Bronchial epithelial cell (primary cell): ENCODE measurements around the gene UPF1. TPM values are rescaled to one million over a fixed set of nuclear protein-coding genes. Genes with fewer than 3 reads are reported as not detected.

Source experiments
- DNase-seq: peaks from one replicate; pipeline ENCODE4 v3.0.0-alpha.2; 2010; ENCODE audit warnings: low read depth
- FAIRE-seq: peaks from 2 replicates; lab custom pipeline; 2011; peaks lifted over from hg19 to GRCh38; lab: Jason Lieb, UNC
- H3K27me3 ChIP-seq: 2 replicates; pipeline ENCODE4 v1.5.1; 2011; ENCODE audit warnings: low read length; ENCODE audit not compliant: control insufficient read depth, insufficient read depth
- H3K36me3 ChIP-seq: 2 replicates; pipeline ENCODE4 v1.5.1; 2011; ENCODE audit warnings: low read length; ENCODE audit not compliant: control insufficient read depth, insufficient read depth
- H3K4me3 ChIP-seq: 2 replicates; pipeline ENCODE4 v1.5.1; 2011; ENCODE audit warnings: mild to moderate bottlenecking, low read depth, low read length, control low read depth
- total RNA-seq: library from RNA; depleted of rRNA; stranded (reverse); fragments of >200 nt; gene quantifications from 2 replicates; pipeline ENCODE4 v1.2.1, GENCODE V29; 2014
- TF ChIP-seq, protein P1 (sequence below): IDR thresholded peaks from 2 replicates; pipeline ENCODE4 v1.5.1; 2011; ENCODE audit warnings: mild to moderate bottlenecking, moderate library complexity, low read length, control low read depth, inconsistent platforms; ENCODE audit not compliant: insufficient read depth, severe bottlenecking

The UPF1 gene
- total RNA-seq, 1 donor from 2014 or later, result 82.9 TPM

DNA sequence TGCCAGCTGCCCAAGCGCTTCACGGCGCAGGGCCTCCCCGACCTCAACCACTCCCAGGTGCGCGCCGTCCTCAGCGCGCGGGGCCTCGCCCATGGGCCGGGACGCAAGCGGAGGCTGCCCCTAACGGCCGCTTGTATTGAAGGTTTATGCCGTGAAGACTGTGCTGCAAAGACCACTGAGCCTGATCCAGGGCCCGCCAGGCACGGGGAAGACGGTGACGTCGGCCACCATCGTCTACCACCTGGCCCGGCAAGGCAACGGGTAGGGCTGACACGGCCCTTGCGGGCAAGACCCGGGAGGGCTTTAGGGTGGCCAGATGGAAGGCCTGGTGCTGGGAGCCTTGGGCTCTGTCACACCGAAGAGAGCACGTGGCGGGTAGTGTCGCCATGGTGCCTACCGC lies 23.2 kb downstream of the UPF1 start:
- no peak overlapping the region for H3K4me3 ChIP-seq
- DNase-seq (no peak), FAIRE-seq (no peak)
- TF ChIP-seq, protein P1, sequence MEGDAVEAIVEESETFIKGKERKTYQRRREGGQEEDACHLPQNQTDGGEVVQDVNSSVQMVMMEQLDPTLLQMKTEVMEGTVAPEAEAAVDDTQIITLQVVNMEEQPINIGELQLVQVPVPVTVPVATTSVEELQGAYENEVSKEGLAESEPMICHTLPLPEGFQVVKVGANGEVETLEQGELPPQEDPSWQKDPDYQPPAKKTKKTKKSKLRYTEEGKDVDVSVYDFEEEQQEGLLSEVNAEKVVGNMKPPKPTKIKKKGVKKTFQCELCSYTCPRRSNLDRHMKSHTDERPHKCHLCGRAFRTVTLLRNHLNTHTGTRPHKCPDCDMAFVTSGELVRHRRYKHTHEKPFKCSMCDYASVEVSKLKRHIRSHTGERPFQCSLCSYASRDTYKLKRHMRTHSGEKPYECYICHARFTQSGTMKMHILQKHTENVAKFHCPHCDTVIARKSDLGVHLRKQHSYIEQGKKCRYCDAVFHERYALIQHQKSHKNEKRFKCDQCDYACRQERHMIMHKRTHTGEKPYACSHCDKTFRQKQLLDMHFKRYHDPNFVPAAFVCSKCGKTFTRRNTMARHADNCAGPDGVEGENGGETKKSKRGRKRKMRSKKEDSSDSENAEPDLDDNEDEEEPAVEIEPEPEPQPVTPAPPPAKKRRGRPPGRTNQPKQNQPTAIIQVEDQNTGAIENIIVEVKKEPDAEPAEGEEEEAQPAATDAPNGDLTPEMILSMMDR, result no peak
- H3K27me3 ChIP-seq, result no peaks in the 10 kb centered on the region
- peaks cover 69% of the 10 kb centered on the region for H3K36me3 ChIP-seq

DNA sequence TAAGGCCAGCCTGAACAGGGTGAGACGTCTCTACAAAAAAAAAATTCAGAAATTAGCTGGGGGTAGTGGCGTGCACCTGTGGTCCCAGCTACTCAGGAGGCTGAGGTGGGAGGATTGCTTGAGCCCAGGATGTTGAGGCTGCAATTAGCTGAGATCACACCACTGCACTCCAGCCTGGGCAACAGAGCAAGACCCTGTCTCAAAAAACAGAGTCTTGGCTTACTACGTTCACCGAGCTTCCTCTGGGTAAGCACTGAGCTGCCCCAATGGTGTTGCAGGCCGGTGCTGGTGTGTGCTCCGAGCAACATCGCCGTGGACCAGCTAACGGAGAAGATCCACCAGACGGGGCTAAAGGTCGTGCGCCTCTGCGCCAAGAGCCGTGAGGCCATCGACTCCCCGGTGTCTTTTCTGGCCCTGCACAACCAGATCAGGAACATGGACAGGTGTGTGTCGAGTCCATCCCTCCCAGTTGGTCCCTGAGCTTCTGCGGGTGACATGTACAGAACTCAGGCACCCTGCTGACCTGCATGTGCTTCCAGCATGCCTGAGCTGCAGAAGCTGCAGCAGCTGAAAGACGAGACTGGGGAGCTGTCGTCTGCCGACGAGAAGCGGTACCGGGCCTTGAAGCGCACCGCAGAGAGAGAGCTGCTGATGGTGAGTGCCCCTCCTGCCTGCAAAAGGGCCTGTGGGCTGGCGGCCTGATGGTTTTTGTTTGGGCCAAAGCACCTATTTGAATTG lies 24.1 kb downstream of the UPF1 start:
- FAIRE-seq, result peak; percentile 73
- DNase-seq, result no peak
- TF ChIP-seq, protein P1, result no peak

DNA sequence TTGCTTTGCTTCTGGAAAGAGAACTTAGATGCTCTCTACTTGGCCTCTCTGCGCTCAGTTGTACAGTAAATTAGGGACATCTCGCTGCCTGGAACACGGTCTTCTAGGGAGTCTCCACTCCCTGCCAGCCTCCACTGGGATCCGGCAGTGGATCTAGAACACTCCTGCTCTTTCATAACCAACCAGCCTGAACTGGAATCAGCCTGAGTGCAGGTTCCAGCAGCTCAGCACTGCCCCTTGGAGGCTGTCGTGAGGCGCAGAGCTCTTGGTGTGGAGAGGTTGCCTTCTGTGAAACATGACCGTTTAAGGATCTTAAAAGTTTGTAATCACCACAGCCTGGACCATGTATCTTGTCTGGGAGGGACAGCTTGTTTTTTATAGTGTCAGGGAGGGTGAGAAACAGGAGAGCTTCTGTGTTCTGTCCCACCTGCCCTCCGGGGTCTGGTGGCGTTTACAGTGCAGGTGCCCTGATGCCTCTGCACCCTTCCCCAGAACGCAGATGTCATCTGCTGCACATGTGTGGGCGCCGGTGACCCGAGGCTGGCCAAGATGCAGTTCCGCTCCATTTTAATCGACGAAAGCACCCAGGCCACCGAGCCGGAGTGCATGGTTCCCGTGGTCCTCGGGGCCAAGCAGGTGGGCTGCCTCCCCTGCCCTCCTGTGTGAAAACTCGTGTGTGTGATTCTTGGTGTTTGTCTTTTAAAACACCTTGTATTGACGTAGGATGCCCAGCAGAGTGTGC lies 24.8 kb downstream of the UPF1 start:
- FAIRE-seq, result no peak
- DNase-seq, result no peak

More for the DNA sequence above, 24.1 kb downstream of the UPF1 start:
- Histone ChIP-seq H3K4me3 (no peak overlapping the region), H3K36me3 (peaks cover 65% of the 10 kb centered on the region), H3K27me3 (no peaks in the 10 kb centered on the region)

DNA sequence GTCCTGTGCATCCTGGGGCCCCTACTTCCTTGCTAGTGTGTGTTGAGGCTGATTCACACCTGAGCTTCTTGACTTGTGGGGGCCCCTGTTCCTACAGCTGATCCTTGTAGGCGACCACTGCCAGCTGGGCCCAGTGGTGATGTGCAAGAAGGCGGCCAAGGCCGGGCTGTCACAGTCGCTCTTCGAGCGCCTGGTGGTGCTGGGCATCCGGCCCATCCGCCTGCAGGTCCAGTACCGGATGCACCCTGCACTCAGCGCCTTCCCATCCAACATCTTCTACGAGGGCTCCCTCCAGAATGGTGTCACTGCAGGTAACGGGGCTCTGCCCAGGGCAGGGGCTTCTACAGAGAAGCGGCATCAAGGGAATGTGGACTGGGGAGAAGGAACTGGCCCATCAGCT lies 25.5 kb downstream of the UPF1 start:
- TF ChIP-seq, protein P1, result no peak
- Histone ChIP-seq H3K36me3 (peaks cover 70% of the 10 kb centered on the region), H3K27me3 (no peaks in the 10 kb centered on the region), H3K4me3 (no peak overlapping the region)
- DNase-seq, result no peak
- no peak for FAIRE-seq

More for the DNA sequence above, 24.8 kb downstream of the UPF1 start:
- H3K27me3 ChIP-seq, result no peaks in the 10 kb centered on the region
- H3K4me3 ChIP-seq, result no peak overlapping the region
- H3K36me3 ChIP-seq, result peaks cover 70% of the 10 kb centered on the region
- TF ChIP-seq, protein P1, result peak; percentile 44

DNA sequence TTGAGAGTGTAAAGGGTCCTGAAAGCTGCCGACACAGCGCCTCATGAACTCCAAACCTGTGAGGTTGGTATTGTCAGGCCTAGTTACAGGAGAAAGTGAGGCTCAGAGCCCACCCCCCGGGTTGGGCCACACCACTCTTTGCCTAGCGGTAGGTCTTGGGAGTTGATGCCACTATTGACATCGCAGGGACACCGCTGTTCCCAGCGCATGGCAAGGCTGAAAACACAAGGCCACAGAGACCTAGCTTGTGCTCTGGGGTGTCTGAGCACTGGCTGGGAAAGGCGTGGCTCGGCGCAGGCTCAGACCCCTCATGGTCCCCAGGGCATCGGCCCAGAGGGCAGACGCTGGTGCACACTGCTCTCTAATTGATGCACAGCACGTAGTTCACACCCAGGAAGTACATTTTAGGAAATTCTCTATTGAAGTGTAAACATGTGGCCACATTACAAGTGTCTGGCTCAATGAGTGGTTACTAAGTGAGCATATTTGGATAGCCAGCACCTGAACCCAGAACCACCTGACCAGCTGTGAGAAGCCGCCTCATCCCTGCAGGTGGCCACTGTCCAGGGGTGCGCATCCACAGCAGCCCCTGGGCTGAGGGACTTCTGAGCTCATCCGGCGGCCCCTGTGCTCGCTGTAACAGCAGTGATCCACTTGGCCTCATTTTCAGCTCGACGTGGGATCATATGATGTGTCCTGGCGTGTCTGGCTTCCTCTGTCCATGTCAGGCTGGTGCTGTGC lies 27.3 kb downstream of the UPF1 start:
- TF ChIP-seq, protein P1, result no peak
- H3K4me3 ChIP-seq, result no peak overlapping the region
- DNase-seq (no peak), FAIRE-seq (no peak)
- H3K27me3 ChIP-seq, result no peaks in the 10 kb centered on the region
- H3K36me3 ChIP-seq, result peaks cover 74% of the 10 kb centered on the region
